Right ventricle myocardium superior (tissue), 1 donor: ENCODE data around the gene HS6ST2. TPM values are rescaled to one million over a fixed set of nuclear protein-coding genes. Genes with fewer than 3 reads are reported as not detected.
A peak's percentile ranks its signal among the peaks of the same experiment; 100 is the strongest.

Experiments
- ATAC-seq: fragments of 200-7000 bp; cut with Tn5 transposase; one replicate; pipeline ENCODE4 v1.9.1; 2020; ENCODE audit warnings: mild to moderate bottlenecking; ENCODE audit not compliant: poor library complexity
- DNase-seq: peaks from one replicate; pipeline ENCODE4 v3.0.0-alpha.2; 2020
- intact Hi-C: fragments of 100-400 bp; cut with DNase I; formaldehyde crosslinking; loops from one replicate; pipeline ENCODE4 v1.11.2; 2022
- total RNA-seq: library from RNA; stranded (reverse); fragmentation: NEBNext Ultra II Directional; extraction: Animal tissue kit (Norgen Biotek cat#: 25700); gene quantifications from one replicate; pipeline ENCODE4 v1.2.1, GENCODE V29; 2021
- donor health status: DM: no; HTN: yes; CAD: no; lungs with severe emphysema.

The HS6ST2 gene
- total RNA-seq, 1 donor from 2014 or later, result 0.08 TPM

DNA sequence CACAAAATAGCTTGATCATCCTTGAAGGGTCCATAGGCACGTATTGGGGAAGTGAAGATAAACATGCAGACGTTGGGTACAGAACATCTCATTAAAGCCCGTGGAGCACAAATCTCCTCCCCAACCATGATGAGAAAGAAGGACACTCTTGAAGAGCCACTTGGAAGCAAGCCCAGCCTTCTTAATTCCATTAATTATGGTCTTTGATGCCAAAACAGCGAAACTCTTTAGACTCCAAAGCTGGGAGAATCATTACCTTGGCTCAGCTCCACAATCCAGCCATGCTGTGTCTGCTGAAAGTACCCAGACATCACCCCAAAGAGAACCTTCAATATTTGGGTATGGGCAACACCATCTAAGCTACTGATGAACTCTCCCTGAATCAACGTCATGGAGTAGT is 300.6 kb downstream of the HS6ST2 start:
- intact Hi-C loops, result no loop called here
- ATAC-seq, result no peak

DNA sequence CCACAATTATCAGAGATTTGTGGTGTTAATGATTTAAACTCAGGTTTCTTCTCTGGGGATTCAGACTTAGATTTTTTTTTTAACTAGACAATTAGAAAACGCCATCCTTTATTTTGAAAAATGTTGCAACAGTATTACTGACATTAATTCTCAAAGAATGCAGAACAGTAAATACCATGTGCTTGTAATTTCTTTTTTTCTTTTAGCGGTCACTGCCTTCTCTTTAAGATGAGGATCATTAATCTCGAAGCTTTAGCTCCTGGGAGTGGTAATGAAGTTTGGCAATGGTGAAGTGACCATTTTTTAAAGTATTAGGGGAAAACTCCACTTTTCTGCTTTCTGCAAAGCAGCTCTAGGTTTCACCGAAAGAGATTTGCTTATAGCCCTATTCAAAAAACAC is 305.6 kb downstream of the HS6ST2 start:
- DNase-seq, result no peak
- intact Hi-C loops, result no loop called here
- no peak for ATAC-seq

More for the DNA sequence above, 300.6 kb downstream of the HS6ST2 start:
- DNase-seq, result no peak

GRCh38 chrX:132651421-132652086 is 306.9 kb downstream of the HS6ST2 start:
- intact Hi-C loops, result no loop called here
- DNase-seq, result no peak
- no peak for ATAC-seq

DNA sequence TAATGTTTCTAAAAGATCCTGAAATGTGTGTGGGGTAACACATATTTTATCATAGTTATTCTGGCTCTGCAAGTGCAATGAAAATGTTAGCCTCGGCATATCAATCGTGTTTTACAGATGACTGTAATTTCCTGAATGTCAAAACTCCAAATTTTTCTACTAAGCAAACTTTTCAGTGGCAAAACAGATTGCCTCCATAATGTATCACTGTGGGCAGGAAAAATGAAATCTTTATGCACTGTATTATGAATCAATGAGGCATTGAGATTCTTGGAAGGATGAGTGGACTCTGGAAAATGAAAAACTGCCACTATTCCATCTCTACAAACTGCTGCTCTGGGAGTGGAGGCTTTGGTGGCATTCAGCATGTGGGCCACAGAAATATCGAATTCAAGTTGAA is 309.5 kb downstream of the HS6ST2 start:
- no peak for DNase-seq
- intact Hi-C loops, result no loop called here
- ATAC-seq, result no peak

- DNase-seq, result no peak
- intact Hi-C loops, result no loop called here
- no peak for ATAC-seq
Measured at GRCh38 chrX:132639446-132639845, 319.0 kb downstream of the HS6ST2 start.

- DNase-seq, result no peak
- intact Hi-C loops, result no loop called here
- ATAC-seq, result no peak
Measured at GRCh38 chrX:132638313-132638712, 320.1 kb downstream of the HS6ST2 start.

DNA sequence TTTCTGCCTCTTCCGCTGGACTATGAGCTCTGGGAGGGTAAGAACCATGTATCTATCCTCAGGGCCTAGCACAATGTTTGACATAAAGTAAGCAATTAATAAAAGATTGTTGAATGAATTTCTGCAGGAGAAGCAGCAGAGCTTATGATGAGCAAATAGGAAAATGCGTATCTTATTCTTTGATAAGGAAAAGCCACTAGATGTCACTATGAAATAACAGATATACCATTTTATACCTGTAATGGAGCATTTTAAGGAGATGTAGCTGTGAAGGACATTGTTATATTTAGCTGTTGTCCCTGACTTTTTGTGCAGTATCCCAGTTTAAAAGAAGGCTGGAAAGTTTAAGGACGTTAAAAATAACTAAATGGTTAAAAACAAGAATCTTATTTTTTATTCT is 322.3 kb downstream of the HS6ST2 start:
- ATAC-seq, result no peak
- intact Hi-C loops, result no loop called here

GRCh38 chrX:132634521-132634920 is 323.9 kb downstream of the HS6ST2 start:
- ATAC-seq (no peak), DNase-seq (no peak)
- intact Hi-C loops, result no loop called here

More for the DNA sequence above, 322.3 kb downstream of the HS6ST2 start:
- DNase-seq, result no peak

DNA sequence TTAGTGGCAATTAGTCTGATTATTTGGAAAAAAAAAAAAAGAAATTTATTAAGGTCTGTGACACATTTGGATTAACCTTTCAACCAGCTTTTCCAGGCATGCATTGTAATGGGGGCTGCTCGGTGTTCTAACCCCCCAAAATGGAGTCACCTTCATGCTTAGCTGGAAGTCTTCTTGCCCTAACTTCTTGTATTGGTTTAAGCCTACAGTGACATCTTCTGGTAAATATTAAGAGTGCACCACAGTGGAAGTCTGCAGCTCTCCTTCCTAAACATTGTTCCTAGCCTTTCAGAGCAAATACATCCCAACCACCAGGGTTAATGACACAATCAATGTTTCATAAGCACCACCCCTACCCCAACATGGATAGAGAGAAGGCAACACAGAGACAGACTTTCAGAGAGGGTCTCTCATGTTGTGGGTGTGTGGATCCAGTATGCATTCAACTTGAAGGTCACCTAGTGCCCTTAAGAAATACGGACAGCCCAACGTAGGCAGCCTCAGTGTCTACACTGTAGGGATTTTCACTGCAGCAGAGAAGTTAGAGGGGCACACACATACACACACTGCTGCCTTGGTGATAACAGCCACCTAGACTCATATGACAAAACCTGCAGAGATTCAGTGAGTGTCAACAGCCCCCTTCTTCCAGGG is 326.7 kb downstream of the HS6ST2 start:
- ATAC-seq (peak; percentile 49), DNase-seq (no peak)
- intact Hi-C loops, result no loop called here

DNA sequence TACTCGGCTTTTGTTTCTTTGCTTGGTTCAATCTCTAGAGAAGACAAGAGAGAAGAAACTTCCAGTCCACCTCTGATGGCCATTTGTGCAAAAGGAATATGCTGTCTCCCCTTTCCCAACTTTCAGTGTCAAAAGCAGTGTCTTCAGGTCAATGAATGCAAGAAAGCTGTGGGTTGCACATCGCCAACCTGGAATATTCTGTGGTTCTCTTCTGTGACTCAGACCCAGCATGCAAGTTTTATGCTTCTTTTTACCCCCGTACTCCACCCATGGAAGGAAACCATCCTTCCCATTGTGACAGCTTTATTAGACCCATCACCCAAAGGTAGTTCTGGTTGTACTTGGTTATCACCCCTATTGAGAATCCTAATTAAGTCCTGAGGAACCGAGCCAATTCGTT is 334.0 kb downstream of the HS6ST2 start:
- ATAC-seq (no peak), DNase-seq (no peak)
- intact Hi-C loops, result no loop called here

- intact Hi-C loops, result no loop called here
Measured at GRCh38 chrX:132623942-132624341, 334.5 kb downstream of the HS6ST2 start.

DNA sequence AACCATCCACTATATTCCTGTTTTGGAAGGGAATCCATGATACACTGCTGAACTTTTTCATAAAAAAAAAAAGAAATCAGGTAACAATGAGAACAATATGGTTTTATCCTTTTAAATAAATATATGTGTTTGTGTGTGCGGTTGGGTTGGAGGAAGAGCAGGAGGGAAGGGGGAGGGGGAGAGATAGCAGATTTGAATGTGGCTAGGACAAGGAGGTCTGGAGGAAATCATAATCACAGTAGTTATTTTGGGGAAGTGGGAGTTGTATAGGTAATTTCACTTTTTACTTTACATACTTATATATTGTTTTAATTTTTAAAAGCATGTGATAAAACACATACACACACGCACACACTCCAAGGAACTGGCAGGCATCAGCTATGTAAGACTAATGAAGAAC is 335.1 kb downstream of the HS6ST2 start:
- DNase-seq, result no peak
- intact Hi-C loops, result no loop called here
- no peak for ATAC-seq

More at GRCh38 chrX:132623942-132624341, 334.5 kb downstream of the HS6ST2 start:
- ATAC-seq (no peak), DNase-seq (no peak)

DNA sequence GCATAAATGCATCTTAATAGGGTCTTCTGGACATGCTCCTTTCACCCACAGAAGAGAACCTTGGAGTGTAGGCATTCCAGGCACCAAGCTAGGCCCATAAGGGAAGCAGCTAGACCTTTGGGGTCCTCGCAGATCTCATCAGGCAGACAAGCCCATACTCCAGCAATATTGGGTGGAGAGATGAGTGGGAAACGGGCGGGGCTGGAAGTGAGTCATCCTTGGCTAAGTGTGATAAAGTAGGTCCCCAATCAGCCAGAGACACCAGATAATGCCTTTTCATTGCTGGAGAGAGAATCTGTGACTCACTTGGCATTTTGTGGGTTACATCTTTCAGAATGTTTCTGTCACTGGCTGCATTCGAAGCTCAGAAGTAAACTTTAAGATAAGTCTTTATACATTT is 336.3 kb downstream of the HS6ST2 start:
- no peak for ATAC-seq
- intact Hi-C loops, result no loop called here
- no peak for DNase-seq

DNA sequence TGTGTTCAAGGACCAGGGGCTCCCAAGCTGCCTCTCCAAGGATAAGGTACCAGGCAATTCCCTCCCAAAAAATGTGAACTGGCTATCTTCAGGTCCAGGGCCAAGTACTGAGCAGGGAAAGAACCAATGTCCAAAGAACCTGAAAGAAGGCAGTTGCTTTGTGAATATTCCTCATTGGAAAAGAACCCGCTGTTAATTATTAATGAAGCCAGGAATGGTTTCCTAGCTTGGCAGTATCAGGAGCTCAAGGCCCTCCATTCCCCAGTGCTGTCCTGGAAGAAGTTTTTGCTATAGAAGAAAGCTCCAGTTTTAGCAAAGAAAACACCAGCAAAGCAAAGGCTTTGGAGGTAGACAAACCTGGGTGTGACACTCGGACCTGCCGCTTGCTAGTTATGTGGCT is 339.6 kb downstream of the HS6ST2 start:
- intact Hi-C loops, result no loop called here
- DNase-seq (no peak), ATAC-seq (no peak)

DNA sequence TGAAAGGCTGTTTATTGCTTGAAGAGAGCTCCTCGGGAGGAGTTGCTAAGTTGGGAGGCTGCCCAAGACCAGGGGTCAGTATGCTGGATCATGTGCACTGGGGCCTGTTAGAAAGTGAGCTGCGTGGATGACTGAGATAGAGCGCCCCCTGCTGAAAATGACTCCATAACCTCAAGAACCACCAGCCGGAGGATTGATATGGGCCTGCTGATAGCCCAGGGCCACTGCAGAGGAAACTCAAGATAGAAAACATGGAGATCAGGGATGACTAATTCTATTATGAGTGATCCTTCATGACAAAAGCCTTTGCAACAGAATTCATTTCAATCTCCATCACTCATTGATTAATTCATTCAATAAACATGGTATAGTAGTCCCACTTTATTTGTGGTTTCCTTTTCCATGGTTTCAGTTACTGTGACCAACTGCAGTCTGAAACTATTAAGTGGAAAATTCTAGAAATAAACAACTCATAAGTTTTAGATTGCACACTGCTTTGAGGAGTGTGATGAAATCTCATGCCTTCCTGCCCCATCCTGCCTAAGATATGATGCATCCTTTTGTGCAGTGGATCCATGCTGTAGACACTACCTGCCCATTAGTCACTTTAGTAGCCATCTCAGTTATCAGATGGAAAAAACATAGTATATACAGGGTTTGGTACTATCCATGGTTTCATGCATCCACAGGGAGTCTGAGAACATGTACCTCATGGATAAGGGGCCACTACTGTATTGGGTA is 342.9 kb downstream of the HS6ST2 start:
- ATAC-seq (no peak), DNase-seq (no peak)
- intact Hi-C loops, result no loop called here

DNA sequence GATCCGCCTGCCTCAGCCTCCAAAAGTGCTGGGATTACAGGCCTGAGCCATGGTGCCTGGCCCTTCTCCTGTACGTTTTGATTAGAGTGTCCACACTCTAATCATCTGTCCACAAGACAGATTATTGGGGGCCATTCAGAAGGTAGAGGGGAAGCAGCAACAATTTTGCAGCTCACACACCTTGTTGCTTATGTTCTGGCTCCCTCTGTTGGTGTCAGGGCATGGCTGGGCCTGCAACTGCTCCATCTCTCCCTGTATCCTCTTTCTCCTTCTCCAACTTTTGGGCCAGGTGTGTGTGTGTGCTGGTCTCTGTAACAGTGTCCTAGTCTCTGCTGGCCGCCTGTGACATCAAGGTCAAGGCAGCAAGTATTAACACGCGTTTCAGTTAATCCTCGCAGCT is 344.1 kb downstream of the HS6ST2 start:
- intact Hi-C loops, result no loop called here
- no peak for DNase-seq
- ATAC-seq, result no peak

GRCh38 chrX:132613801-132614200 is 344.6 kb downstream of the HS6ST2 start:
- intact Hi-C loops, result no loop called here
- no peak for ATAC-seq
- DNase-seq, result no peak

DNA sequence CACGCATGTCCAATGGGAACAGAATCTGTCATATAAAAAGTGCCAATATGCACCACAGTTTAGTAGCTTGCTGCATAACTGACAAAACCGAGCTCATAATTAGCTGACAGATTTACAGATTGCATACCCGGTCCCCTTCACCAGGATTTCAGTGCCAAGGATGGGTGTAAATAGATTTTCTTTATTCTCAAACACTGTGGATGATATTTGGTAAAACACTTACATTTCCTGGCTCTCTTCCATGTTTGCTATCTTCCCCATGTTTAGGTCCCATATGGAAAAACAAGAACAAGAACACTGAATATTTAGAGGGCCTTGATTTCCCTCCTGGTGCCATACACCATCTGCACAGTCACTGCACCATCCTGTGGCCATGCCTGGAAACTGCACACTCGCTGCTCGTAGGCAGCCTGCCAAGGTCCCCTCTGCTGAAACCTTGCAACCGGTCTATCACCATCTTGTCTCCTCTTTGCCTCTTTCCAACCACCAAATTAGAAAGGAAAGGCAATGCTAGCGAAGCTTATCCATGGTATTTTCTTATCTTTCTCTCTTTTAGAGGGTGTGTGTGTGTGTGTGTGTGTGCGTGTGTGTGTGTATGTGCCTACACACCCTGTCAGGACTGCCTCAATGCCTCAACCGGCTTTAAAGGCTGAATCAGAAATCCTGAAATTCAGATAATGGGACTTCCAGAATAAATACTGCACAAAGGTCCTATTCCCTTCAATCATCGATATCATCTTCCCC is 345.4 kb downstream of the HS6ST2 start:
- DNase-seq (peak; percentile 54), ATAC-seq (no peak)
- intact Hi-C loops, result no loop called here

GRCh38 chrX:132610536-132610935 is 347.9 kb downstream of the HS6ST2 start:
- DNase-seq, result no peak
- intact Hi-C loops, result no loop called here
- ATAC-seq, result no peak
